PFSK-1 (cell line): ENCODE results near the gene LRRC15.

ENCODE experiments used
- FOXP2 ChIP-seq: optimal IDR thresholded peaks from 2 replicates; pipeline ENCODE3; 2011; ENCODE audit warnings: borderline replicate concordance, control low read depth, inconsistent platforms; ENCODE audit not compliant: insufficient read depth; ENCODE audit errors: extremely low read length, extremely low read depth
- POLR2AphosphoS5 ChIP-seq: IDR thresholded peaks from 2 replicates; pipeline ENCODE4 v1.6.1; 2012; ENCODE audit warnings: low read depth, mild to moderate bottlenecking, control low read depth, low read length, moderate library complexity
- TAF1 ChIP-seq: IDR thresholded peaks from 2 replicates; pipeline ENCODE4 v1.6.1; 2012; ENCODE audit warnings: low read length, control low read depth, borderline replicate concordance; ENCODE audit not compliant: insufficient read depth

- no peak for TF ChIP-seq TAF1
- no peak for TF ChIP-seq FOXP2
- no peak for TF ChIP-seq POLR2AphosphoS5
Measured at GRCh38 chr3:194346035-194346434, 23.5 kb downstream of the LRRC15 start.
